RWPE2 (cell line): ENCODE data around the gene MYO1G.

ENCODE experiments used
- ATAC-seq: fragments of 200-7000 bp; cut with Tn5 transposase; 3 replicates; pipeline ENCODE4 v1.9.1; 2021; ENCODE audit warnings: low read depth
- DNase-seq: peaks from one replicate; pipeline ENCODE4 v3.0.0-alpha.2; 2020; ENCODE audit warnings: low spot score
- H3K27ac ChIP-seq: fragments of 450-650 bp; 2 replicates; pipeline ENCODE4 v1.5.1; 2017; ENCODE audit warnings: mild to moderate bottlenecking; ENCODE audit not compliant: poor library complexity, severe bottlenecking
- H3K27me3 ChIP-seq: fragments of 250-450 bp; sonication (Bioruptor Pico); 2 replicates; pipeline ENCODE4 v1.5.1; 2021; ENCODE audit warnings: mild to moderate bottlenecking, moderate library complexity; ENCODE audit not compliant: insufficient read depth, poor library complexity, severe bottlenecking
- H3K36me3 ChIP-seq: fragments of 250-450 bp; sonication (Bioruptor Pico); 2 replicates; pipeline ENCODE4 v1.5.1; 2020; ENCODE audit warnings: low read depth, mild to moderate bottlenecking, moderate library complexity
- H3K4me1 ChIP-seq: fragments of 250-450 bp; sonication (Bioruptor Pico); 2 replicates; pipeline ENCODE4 v1.5.1; 2021; ENCODE audit warnings: mild to moderate bottlenecking, moderate library complexity; ENCODE audit not compliant: insufficient read depth, poor library complexity, severe bottlenecking
- H3K4me3 ChIP-seq: fragments of 250-450 bp; sonication (Bioruptor Pico); 2 replicates; pipeline ENCODE4 v1.5.1; 2021; ENCODE audit warnings: mild to moderate bottlenecking, moderate library complexity; ENCODE audit not compliant: severe bottlenecking
- H3K9me3 ChIP-seq: fragments of 250-450 bp; sonication (Bioruptor Pico); 2 replicates; pipeline ENCODE4 v1.5.1; 2021; ENCODE audit warnings: mild to moderate bottlenecking, moderate library complexity; ENCODE audit not compliant: severe bottlenecking
- CTCF ChIP-seq: fragments of 450-650 bp; IDR thresholded peaks from one replicate; pipeline ENCODE4 v1.5.1; 2017; ENCODE audit warnings: mild to moderate bottlenecking, moderate library complexity; ENCODE audit not compliant: poor library complexity, severe bottlenecking

Gene MYO1G

DNA sequence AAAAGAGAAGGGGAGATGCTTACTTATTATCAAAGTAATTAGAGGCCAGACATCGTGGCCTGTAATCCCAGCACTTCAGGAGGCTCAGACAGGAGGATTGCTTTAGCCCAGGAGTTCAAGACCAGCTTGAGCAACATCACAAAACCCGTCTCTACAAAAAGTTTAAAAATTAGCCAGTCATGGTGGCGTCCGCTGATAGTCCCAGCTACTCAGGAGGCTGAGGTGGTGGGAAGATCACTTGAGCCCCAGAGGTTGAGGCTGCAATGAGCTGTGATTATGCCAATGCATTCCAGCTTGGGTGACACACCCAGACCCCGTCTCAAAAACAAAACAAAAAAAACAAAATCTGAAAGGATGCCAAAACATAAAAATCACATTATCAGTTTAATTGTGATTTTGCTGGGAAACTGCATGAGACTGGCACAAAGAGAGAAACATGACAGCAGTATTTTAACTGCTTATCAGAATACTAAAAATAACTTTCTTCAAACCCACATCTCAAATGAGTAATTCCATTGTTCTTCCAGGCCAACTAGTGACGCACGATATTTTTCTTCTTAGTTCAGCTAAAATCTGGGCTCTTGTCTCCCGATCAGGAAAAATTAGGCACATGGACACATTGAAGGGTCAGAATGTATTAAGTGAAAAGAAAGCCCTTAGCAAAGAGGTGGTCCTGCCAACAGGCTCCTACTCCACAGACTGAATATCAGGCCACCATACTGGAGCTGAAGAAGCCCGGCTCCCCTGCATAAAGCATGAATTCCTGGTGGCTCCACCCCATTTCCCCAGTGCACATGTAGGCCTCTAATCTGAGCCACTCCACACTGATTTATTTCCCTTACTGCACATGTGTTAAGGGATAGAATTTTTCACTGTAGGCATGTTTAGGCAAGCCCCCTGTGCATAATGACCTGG is 11.6 kb upstream of the MYO1G start:
- peaks cover 8% of the 10 kb centered on the region for H3K36me3 ChIP-seq
- ATAC-seq (0 out of 3 replicates have a peak, but pooled peaks have one; percentile 19), DNase-seq (no peak)
- H3K4me1 ChIP-seq = peaks cover 12% of the 10 kb centered on the region
- no peaks in the 10 kb centered on the region for H3K9me3 ChIP-seq
- H3K4me3 ChIP-seq = no peak overlapping the region
- H3K27ac ChIP-seq = peak overlapping the region; percentile 44
- no peaks in the 10 kb centered on the region for H3K27me3 ChIP-seq
- no peak for TF ChIP-seq CTCF

DNA sequence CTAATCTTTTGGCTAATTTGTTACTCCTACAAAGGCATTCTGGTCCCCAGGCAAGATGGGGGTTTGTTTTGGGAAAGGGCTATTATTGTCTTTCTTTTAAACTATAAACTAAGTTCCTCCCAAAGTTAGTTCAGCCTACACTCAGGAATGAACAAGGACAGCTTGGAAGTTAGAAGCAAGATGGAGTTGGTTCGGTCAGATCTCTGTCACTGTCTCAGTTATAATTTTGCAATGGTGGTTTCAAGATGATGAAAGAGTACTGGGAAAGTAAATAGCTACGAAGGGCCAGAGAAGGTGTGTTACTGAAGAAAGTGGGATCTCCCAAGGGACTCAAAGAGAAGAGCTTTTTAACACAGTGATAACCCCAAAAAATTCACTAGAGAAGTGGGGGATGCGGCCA is 10.3 kb upstream of the MYO1G start:
- no peak for ATAC-seq
- H3K4me3 ChIP-seq = no peak overlapping the region

GRCh38 chr7:44988701-44989100 is 9.9 kb upstream of the MYO1G start:
- Histone ChIP-seq H3K9me3 (no peaks in the 10 kb centered on the region), H3K36me3 (peaks cover 24% of the 10 kb centered on the region), H3K4me1 (peaks cover 18% of the 10 kb centered on the region), H3K27ac (no peak overlapping the region), H3K4me3 (no peak overlapping the region), H3K27me3 (no peaks in the 10 kb centered on the region)
- no peak for ATAC-seq
- no peak for TF ChIP-seq CTCF
- no peak for DNase-seq

More for the DNA sequence above, 10.3 kb upstream of the MYO1G start:
- no peak for TF ChIP-seq CTCF
- Histone ChIP-seq H3K4me1 (peaks cover 18% of the 10 kb centered on the region), H3K27me3 (no peaks in the 10 kb centered on the region), H3K9me3 (no peaks in the 10 kb centered on the region), H3K36me3 (peaks cover 20% of the 10 kb centered on the region), H3K27ac (peak overlapping the region; percentile 44)
- DNase-seq = no peak

- Histone ChIP-seq H3K27me3 (no peaks in the 10 kb centered on the region), H3K9me3 (no peaks in the 10 kb centered on the region), H3K4me1 (peaks cover 18% of the 10 kb centered on the region), H3K4me3 (no peak overlapping the region), H3K27ac (no peak overlapping the region), H3K36me3 (peaks cover 31% of the 10 kb centered on the region)
- DNase-seq = no peak
- no peak for TF ChIP-seq CTCF
- no peak for ATAC-seq
These were observed 9.2 kb upstream of the MYO1G start for GRCh38 chr7:44987996-44988395.

- H3K27ac ChIP-seq = peak overlapping the region; percentile 72
- DNase-seq (no peak), ATAC-seq (no peak)
- no peaks in the 10 kb centered on the region for H3K27me3 ChIP-seq
- peak overlapping the region; percentile 55 for H3K4me3 ChIP-seq
- TF ChIP-seq CTCF = no peak
- H3K36me3 ChIP-seq = peaks cover 37% of the 10 kb centered on the region
- H3K9me3 ChIP-seq = no peaks in the 10 kb centered on the region
- H3K4me1 ChIP-seq = peaks cover 18% of the 10 kb centered on the region
These were observed 8.6 kb upstream of the MYO1G start for GRCh38 chr7:44987457-44987856.
